ENCODE results near the gene TMEM184B.

DNA sequence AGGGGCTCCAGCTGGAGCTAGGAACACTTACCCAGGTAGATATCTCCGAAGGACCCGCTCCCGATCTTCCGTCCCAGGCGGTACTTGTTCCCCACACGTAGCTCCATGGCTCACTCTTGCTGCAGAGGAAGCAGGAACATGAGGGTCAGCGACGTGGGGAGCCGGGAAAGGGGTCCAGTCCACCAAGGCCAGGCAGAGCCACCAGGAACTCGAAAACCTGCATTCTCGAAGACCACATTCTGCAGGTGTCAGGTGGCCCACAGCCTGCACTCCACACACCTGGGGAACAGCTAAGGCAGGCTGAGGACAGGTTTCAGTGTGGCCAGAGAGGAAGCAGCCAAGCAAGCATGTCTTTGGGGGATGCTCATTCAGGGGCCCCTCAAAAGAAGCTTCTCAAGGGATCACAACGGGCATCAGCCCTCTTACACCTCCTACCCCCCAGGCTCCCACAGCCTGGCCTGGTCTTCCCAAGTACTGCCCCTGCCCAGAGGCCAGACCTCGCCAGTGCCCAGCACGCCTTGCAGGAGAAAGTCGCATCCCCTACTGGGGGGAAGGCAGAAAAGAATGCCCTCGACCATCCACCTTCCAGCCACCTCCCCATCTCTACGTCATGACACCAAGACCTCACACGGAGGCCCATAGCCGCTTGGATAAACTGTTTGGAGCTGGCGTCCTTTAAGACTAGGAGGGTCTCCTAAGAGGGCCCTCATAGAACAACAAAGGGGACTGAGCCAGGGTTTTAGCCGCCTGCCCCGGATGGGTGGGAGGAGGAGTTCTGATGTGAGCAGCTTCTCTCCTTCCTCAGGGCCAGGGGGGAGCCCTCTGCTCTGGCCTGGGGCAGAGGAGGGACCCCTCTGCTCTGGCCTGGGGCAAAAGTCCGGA lies 41.5 kb upstream of the TMEM184B start:
- TF ChIP-seq, protein P1, sequence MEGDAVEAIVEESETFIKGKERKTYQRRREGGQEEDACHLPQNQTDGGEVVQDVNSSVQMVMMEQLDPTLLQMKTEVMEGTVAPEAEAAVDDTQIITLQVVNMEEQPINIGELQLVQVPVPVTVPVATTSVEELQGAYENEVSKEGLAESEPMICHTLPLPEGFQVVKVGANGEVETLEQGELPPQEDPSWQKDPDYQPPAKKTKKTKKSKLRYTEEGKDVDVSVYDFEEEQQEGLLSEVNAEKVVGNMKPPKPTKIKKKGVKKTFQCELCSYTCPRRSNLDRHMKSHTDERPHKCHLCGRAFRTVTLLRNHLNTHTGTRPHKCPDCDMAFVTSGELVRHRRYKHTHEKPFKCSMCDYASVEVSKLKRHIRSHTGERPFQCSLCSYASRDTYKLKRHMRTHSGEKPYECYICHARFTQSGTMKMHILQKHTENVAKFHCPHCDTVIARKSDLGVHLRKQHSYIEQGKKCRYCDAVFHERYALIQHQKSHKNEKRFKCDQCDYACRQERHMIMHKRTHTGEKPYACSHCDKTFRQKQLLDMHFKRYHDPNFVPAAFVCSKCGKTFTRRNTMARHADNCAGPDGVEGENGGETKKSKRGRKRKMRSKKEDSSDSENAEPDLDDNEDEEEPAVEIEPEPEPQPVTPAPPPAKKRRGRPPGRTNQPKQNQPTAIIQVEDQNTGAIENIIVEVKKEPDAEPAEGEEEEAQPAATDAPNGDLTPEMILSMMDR (conservative IDR thresholded peaks at IDR 0.05): no peak
- TF ChIP-seq EZH2 (IDR thresholded peaks at IDR 0.05; ENCODE audit: low read depth): no peak

Data from PC-9 (cell line).